Naive B cell (primary cell): ENCODE data around the gene STX10. TPM values are rescaled to one million over a fixed set of nuclear protein-coding genes. Genes with fewer than 3 reads are reported as not detected.

Experiments
- ATAC-seq, 2 donors: fragments of 150-1000 bp; cut with Tn5 transposase; 2 replicates each; pipeline ENCODE4 v1.10.0; 2021; ENCODE audit warnings: low read depth in 2 of 2, mild to moderate bottlenecking in 2 of 2, moderate library complexity in 2 of 2
- DNase-seq: peaks from one replicate; pipeline ENCODE4 v3.0.0; 2022
- H3K27ac Mint-ChIP-seq, 6 donors: one replicate each; pipeline ENCODE4 v1.8.0; 2020 to 2022; ENCODE audit warnings: mild to moderate bottlenecking in 6 of 6, mixed read lengths in 6 of 6, moderate library complexity in 5 of 6, inconsistent platforms in 2 of 6
- H3K27me3 Mint-ChIP-seq, 3 donors: one replicate each; pipeline ENCODE4 v1.8.0; 2021 to 2022; ENCODE audit warnings: mixed read lengths in 3 of 3, mild to moderate bottlenecking in 1 of 3
- H3K36me3 Mint-ChIP-seq, 2 donors: one replicate each; pipeline ENCODE4 v1.8.0; 2020 to 2022; ENCODE audit warnings: mixed read lengths in 2 of 2, inconsistent platforms in 1 of 2, mild to moderate bottlenecking in 1 of 2
- H3K4me1 Mint-ChIP-seq, 3 donors: one replicate each; pipeline ENCODE4 v1.8.0; 2020 to 2022; ENCODE audit warnings: mixed read lengths in 3 of 3, inconsistent platforms in 1 of 3, mild to moderate bottlenecking in 1 of 3, moderate library complexity in 1 of 3
- H3K4me3 Mint-ChIP-seq, 8 donors: one replicate each; pipeline ENCODE4 v1.8.0; 2020 to 2022; ENCODE audit warnings: mild to moderate bottlenecking in 8 of 8, mixed read lengths in 8 of 8, moderate library complexity in 8 of 8, inconsistent platforms in 2 of 8
- H3K9me3 Mint-ChIP-seq, 7 donors: one replicate each; pipeline ENCODE4 v1.8.0; 2020 to 2022; ENCODE audit warnings: mixed read lengths in 7 of 7, mild to moderate bottlenecking in 5 of 7, inconsistent platforms in 2 of 7, moderate library complexity in 1 of 7
- polyA plus RNA-seq, 6 donors: library from polyadenylated mRNA; unstranded; fragments of 300-500 nt; fragmentation: Illumina TruSeq; gene quantifications; one replicate each; pipeline ENCODE4 v1.2.3, GENCODE V29; 2021; ENCODE audit warnings: low read depth in 6 of 6

The STX10 gene
- polyA plus RNA-seq, 6 donors from 2014 or later, result 48.2 to 84.3 (median 60.0) TPM

GRCh38 chr19:13159713-13160112, 9.5 kb upstream of the STX10 start:
- Mint-ChIP-seq H3K9me3 (no peaks in the 10 kb centered on the region), H3K27me3 (peaks cover 0 to 2% (median 0%) of the 10 kb centered on the region in 3 donors), H3K4me3 (peak overlapping the region in 5 of 8 donors; percentile 6 to 67 (median 35)), H3K4me1 (peaks cover 54 to 78% (median 67%) of the 10 kb centered on the region in 3 donors), H3K27ac (peak overlapping the region in 4 of 6 donors; percentile 49 to 94 (median 52)), H3K36me3 (peaks cover 1 to 5% of the 10 kb centered on the region in 2 donors)
- ATAC-seq (no peak), DNase-seq (no peak)

- ATAC-seq (peak; percentile 53 to 55), DNase-seq (peak; percentile 99)
- Mint-ChIP-seq H3K27me3 (peaks cover 0 to 3% (median 0%) of the 10 kb centered on the region in 3 donors), H3K4me1 (peaks cover 49 to 67% (median 54%) of the 10 kb centered on the region in 3 donors), H3K9me3 (peaks cover 0 to 6% (median 0%) of the 10 kb centered on the region in 7 donors), H3K4me3 (peak overlapping the region; percentile 89 to 99 (median 98)), H3K36me3 (peaks cover 17 to 24% of the 10 kb centered on the region in 2 donors), H3K27ac (peak overlapping the region; percentile 99 to 100 (median 100))
Measured at GRCh38 chr19:13155472-13156359, 5.5 kb upstream of the STX10 start.

GRCh38 chr19:13154911-13155471, 4.8 kb upstream of the STX10 start:
- Mint-ChIP-seq H3K36me3 (peaks cover 17 to 24% of the 10 kb centered on the region in 2 donors), H3K27me3 (peaks cover 0 to 3% (median 0%) of the 10 kb centered on the region in 3 donors), H3K9me3 (peaks cover 0 to 6% (median 0%) of the 10 kb centered on the region in 7 donors), H3K4me1 (peaks cover 50 to 74% (median 52%) of the 10 kb centered on the region in 3 donors), H3K4me3 (peak overlapping the region; percentile 89 to 99 (median 98)), H3K27ac (peak overlapping the region; percentile 99 to 100 (median 100))
- peak; percentile 15 to 18 for ATAC-seq
- DNase-seq, result peak; percentile 79

GRCh38 chr19:13154241-13154778, 4.1 kb upstream of the STX10 start:
- peaks cover 0 to 6% (median 0%) of the 10 kb centered on the region in 7 donors for H3K9me3 Mint-ChIP-seq
- peaks cover 0 to 3% (median 0%) of the 10 kb centered on the region in 3 donors for H3K27me3 Mint-ChIP-seq
- ATAC-seq (no peak), DNase-seq (peak; percentile 59)
- H3K4me1 Mint-ChIP-seq, result peaks cover 47 to 79% (median 52%) of the 10 kb centered on the region in 3 donors
- peak overlapping the region; percentile 99 to 100 (median 100) for H3K27ac Mint-ChIP-seq
- peak overlapping the region; percentile 89 to 99 (median 98) for H3K4me3 Mint-ChIP-seq
- peaks cover 17 to 24% of the 10 kb centered on the region in 2 donors for H3K36me3 Mint-ChIP-seq

GRCh38 chr19:13153569-13154240, 3.5 kb upstream of the STX10 start:
- peaks cover 47 to 85% (median 56%) of the 10 kb centered on the region in 3 donors for H3K4me1 Mint-ChIP-seq
- peak overlapping the region; percentile 89 to 99 (median 98) for H3K4me3 Mint-ChIP-seq
- peaks cover 17 to 24% of the 10 kb centered on the region in 2 donors for H3K36me3 Mint-ChIP-seq
- peak; percentile 41 for DNase-seq
- peaks cover 0 to 6% (median 0%) of the 10 kb centered on the region in 7 donors for H3K9me3 Mint-ChIP-seq
- H3K27ac Mint-ChIP-seq, result peak overlapping the region; percentile 99 to 100 (median 100)
- no peak for ATAC-seq
- peaks cover 0 to 3% (median 0%) of the 10 kb centered on the region in 3 donors for H3K27me3 Mint-ChIP-seq

GRCh38 chr19:13152974-13153568, 2.9 kb upstream of the STX10 start:
- Mint-ChIP-seq H3K27ac (peak overlapping the region; percentile 99 to 100 (median 100)), H3K27me3 (peaks cover 0 to 3% (median 0%) of the 10 kb centered on the region in 3 donors), H3K4me1 (peaks cover 47 to 86% (median 55%) of the 10 kb centered on the region in 3 donors), H3K9me3 (peaks cover 0 to 6% (median 0%) of the 10 kb centered on the region in 7 donors), H3K4me3 (peak overlapping the region; percentile 89 to 99 (median 98)), H3K36me3 (peaks cover 17 to 24% of the 10 kb centered on the region in 2 donors)
- ATAC-seq, result peak; percentile 17 to 22
- peak; percentile 98 for DNase-seq

GRCh38 chr19:13152356-13152973, 2.3 kb upstream of the STX10 start:
- ATAC-seq (peak; percentile 9 to 16), DNase-seq (no peak)
- Mint-ChIP-seq H3K27ac (peak overlapping the region; percentile 99 to 100 (median 100)), H3K36me3 (peaks cover 17 to 24% of the 10 kb centered on the region in 2 donors), H3K4me3 (peak overlapping the region; percentile 89 to 99 (median 98)), H3K27me3 (peaks cover 0 to 3% (median 0%) of the 10 kb centered on the region in 3 donors), H3K4me1 (peaks cover 46 to 83% (median 49%) of the 10 kb centered on the region in 3 donors), H3K9me3 (peaks cover 0 to 6% (median 0%) of the 10 kb centered on the region in 7 donors)

- Mint-ChIP-seq H3K36me3 (peaks cover 17 to 24% of the 10 kb centered on the region in 2 donors), H3K9me3 (peaks cover 0 to 6% (median 0%) of the 10 kb centered on the region in 7 donors), H3K4me1 (peaks cover 44 to 76% (median 48%) of the 10 kb centered on the region in 3 donors), H3K4me3 (peak overlapping the region; percentile 89 to 99 (median 98)), H3K27me3 (peaks cover 0 to 3% (median 0%) of the 10 kb centered on the region in 3 donors), H3K27ac (peak overlapping the region; percentile 99 to 100 (median 100))
- DNase-seq (peak; percentile 95), ATAC-seq (peak; percentile 31 to 35)
Measured at GRCh38 chr19:13151605-13152355, 1.6 kb upstream of the STX10 start.

- peak in 1 of 2 donors; percentile 1 for ATAC-seq
Measured at GRCh38 chr19:13150931-13151604, 893 bp upstream of the STX10 start.

GRCh38 chr19:13149628-13150186, 468 bp downstream of the STX10 start:
- ATAC-seq (peak in 1 of 2 donors; percentile 0), DNase-seq (peak; percentile 28)
- H3K36me3 Mint-ChIP-seq, result peaks cover 11 to 22% of the 10 kb centered on the region in 2 donors
- peak overlapping the region; percentile 89 to 99 (median 98) for H3K4me3 Mint-ChIP-seq
- peaks cover 0 to under 1% (median 0%) of the 10 kb centered on the region in 3 donors for H3K27me3 Mint-ChIP-seq
- peak overlapping the region in 5 of 6 donors; percentile 99 to 100 (median 100) for H3K27ac Mint-ChIP-seq
- H3K4me1 Mint-ChIP-seq, result peaks cover 32 to 55% (median 36%) of the 10 kb centered on the region in 3 donors
- H3K9me3 Mint-ChIP-seq, result peaks cover 0 to 6% (median 0%) of the 10 kb centered on the region in 7 donors

More at GRCh38 chr19:13150931-13151604, 893 bp upstream of the STX10 start:
- Mint-ChIP-seq H3K4me1 (peaks cover 37 to 69% (median 41%) of the 10 kb centered on the region in 3 donors), H3K9me3 (peaks cover 0 to 6% (median 0%) of the 10 kb centered on the region in 7 donors), H3K36me3 (peaks cover 17 to 24% of the 10 kb centered on the region in 2 donors), H3K27ac (peak overlapping the region; percentile 99 to 100 (median 100)), H3K27me3 (peaks cover 0 to 3% (median 0%) of the 10 kb centered on the region in 3 donors), H3K4me3 (peak overlapping the region; percentile 89 to 99 (median 98))
- DNase-seq, result peak; percentile 35
